ENCODE data around the gene MESD.

- TF ChIP-seq CTCF (IDR thresholded peaks at IDR 0.05; ENCODE audit: low read depth, low read length) = no peak
- TF ChIP-seq EZH2phosphoT487 (IDR thresholded peaks at IDR 0.05; ENCODE audit: low read depth) = no peak
These were observed 66.0 kb downstream of the MESD start for GRCh38 chr15:80923668-80924067.
